ENCODE results near the gene PRAC2. TPM values are rescaled to one million over a fixed set of nuclear protein-coding genes. Genes with fewer than 3 reads are reported as not detected.

PRAC2 gene
- total RNA-seq, 1 donor from 2014 or later: not detected

GRCh38 chr17:48769009-48769675 is 46.2 kb downstream of the PRAC2 start:
- no peak for DNase-seq (ENCODE audit: low spot score in 2 of 2)
- intact Hi-C loops (cut with DNase I): no loop called here

GRCh38 chr17:48770954-48771353 is 48.0 kb downstream of the PRAC2 start:
- DNase-seq (ENCODE audit: low spot score in 2 of 2): no peak
- Histone ChIP-seq H3K9me3 (no peaks in the 10 kb centered on the region), H3K4me3 (no peak overlapping the region), H3K27ac (no peak overlapping the region), H3K27me3 (no peaks in the 10 kb centered on the region), H3K4me1 (no peaks in the 10 kb centered on the region), H3K36me3 (no peaks in the 10 kb centered on the region)
- TF ChIP-seq CTCF (IDR thresholded peaks at IDR 0.05): no peak
- intact Hi-C loops (cut with DNase I): no loop called here

More at GRCh38 chr17:48769009-48769675, 46.2 kb downstream of the PRAC2 start:
- Histone ChIP-seq H3K36me3 (no peaks in the 10 kb centered on the region), H3K27me3 (no peaks in the 10 kb centered on the region), H3K27ac (no peak overlapping the region), H3K9me3 (no peaks in the 10 kb centered on the region), H3K4me1 (no peaks in the 10 kb centered on the region), H3K4me3 (no peak overlapping the region)
- no peak for TF ChIP-seq CTCF (IDR thresholded peaks at IDR 0.05)

- Histone ChIP-seq H3K36me3 (no peaks in the 10 kb centered on the region), H3K4me1 (no peaks in the 10 kb centered on the region), H3K9me3 (no peaks in the 10 kb centered on the region), H3K4me3 (no peak overlapping the region), H3K27me3 (no peaks in the 10 kb centered on the region), H3K27ac (no peak overlapping the region)
- intact Hi-C loops (cut with DNase I): no loop called here
- no peak for DNase-seq (ENCODE audit: low spot score in 2 of 2)
- no peak for TF ChIP-seq CTCF (IDR thresholded peaks at IDR 0.05)
Observed at GRCh38 chr17:48773245-48773644, 50.3 kb downstream of the PRAC2 start.

Other genes with a start within 250 kb of the PRAC2 start
- gene HOXB1, start 192.2 kb upstream of the PRAC2 start, total RNA-seq: not detected
- 55.3 TPM for gene HOXB2, start 178.1 kb upstream of the PRAC2 start, total RNA-seq
- gene HOXB4, start 144.8 kb upstream of the PRAC2 start, total RNA-seq: 20.4 TPM
- gene HOXB3, start 132.9 kb upstream of the PRAC2 start, total RNA-seq: 19.3 TPM
- gene HOXB5, start 129.4 kb upstream of the PRAC2 start, total RNA-seq: 0.53 TPM
- gene HOXB6, start 118.2 kb upstream of the PRAC2 start, total RNA-seq: 5.1 TPM
- gene HOXB7, start 112.2 kb upstream of the PRAC2 start, total RNA-seq: 15.0 TPM
- gene HOXB8, start 107.9 kb upstream of the PRAC2 start, total RNA-seq: not detected
- not detected for gene HOXB9, start 96.8 kb upstream of the PRAC2 start, total RNA-seq
- not detected for gene PRAC1, start 667 bp upstream of the PRAC2 start, total RNA-seq
- gene HOXB13, start 5.6 kb downstream of the PRAC2 start, total RNA-seq: not detected
- not detected for gene TTLL6, start 94.0 kb downstream of the PRAC2 start, total RNA-seq
- 34.9 TPM for gene CALCOCO2, start 107.8 kb downstream of the PRAC2 start, total RNA-seq
- 173 TPM for gene ATP5MC1, start 169.6 kb downstream of the PRAC2 start, total RNA-seq
- gene UBE2Z, start 185.2 kb downstream of the PRAC2 start, total RNA-seq: 68.8 TPM
- gene SNF8, start 221.7 kb downstream of the PRAC2 start, total RNA-seq: 36.5 TPM
- not detected for gene GIP, start 245.4 kb downstream of the PRAC2 start, total RNA-seq